Neural cell (in vitro differentiated cells): ENCODE results near the gene NFE2L2. TPM values are rescaled to one million over a fixed set of nuclear protein-coding genes. Genes with fewer than 3 reads are reported as not detected.

ENCODE experiments used
- H2AFZ ChIP-seq: fragments of 200-600, 300-800 bp; sonication (generic), shearing (Covaris generic); 2 replicates; pipeline ENCODE4 v1.6.0; 2014; ENCODE audit warnings: low read depth, mild to moderate bottlenecking, antibody characterized with exemption, low read length, moderate library complexity
- H3F3A ChIP-seq: fragments of 200-600 bp; shearing (Covaris generic); 2 replicates; pipeline ENCODE4 v1.6.1; 2016; ENCODE audit warnings: mild to moderate bottlenecking, moderate library complexity, mixed read lengths, antibody characterized with exemption, low read length; ENCODE audit not compliant: insufficient read depth, poor library complexity, severe bottlenecking
- H3K27ac ChIP-seq: fragments of 200-600, 300-800 bp; sonication (generic), shearing (Covaris generic); 2 replicates; pipeline ENCODE4 v1.5.1; 2014; ENCODE audit warnings: mild to moderate bottlenecking, low read length, moderate library complexity
- H3K27me3 ChIP-seq: fragments of 300-800, 200-600 bp; sonication (generic), shearing (Covaris generic); 2 replicates; pipeline ENCODE4 v1.6.0; 2014; ENCODE audit warnings: mild to moderate bottlenecking, low read depth, low read length, moderate library complexity; ENCODE audit not compliant: insufficient read depth
- H3K36me3 ChIP-seq: fragments of 300-800, 200-600 bp; sonication (generic), shearing (Covaris generic); 2 replicates; pipeline ENCODE4 v1.5.1; 2014; ENCODE audit warnings: mild to moderate bottlenecking, antibody characterized with exemption, low read length, moderate library complexity; ENCODE audit not compliant: insufficient read depth
- H3K4me2 ChIP-seq: fragments of 300-800, 200-600 bp; sonication (generic), shearing (Covaris generic); 2 replicates; pipeline ENCODE4 v1.6.0; 2014; ENCODE audit warnings: mild to moderate bottlenecking, low read length
- H3K4me3 ChIP-seq: fragments of 300-800, 200-600 bp; sonication (generic), shearing (Covaris generic); 2 replicates; pipeline ENCODE4 v1.5.1; 2014; ENCODE audit warnings: mild to moderate bottlenecking, low read length, moderate library complexity
- H3K79me2 ChIP-seq: fragments of 200-600 bp; shearing (Covaris generic); replicated peaks from 2 replicates; pipeline ENCODE4 v1.6.0; 2014; ENCODE audit warnings: mild to moderate bottlenecking, low read length, moderate library complexity; ENCODE audit not compliant: insufficient read depth
- H3K9ac ChIP-seq: fragments of 300-800, 200-600 bp; sonication (generic), shearing (Covaris generic); 2 replicates; pipeline ENCODE4 v1.6.1; 2016; ENCODE audit warnings: mild to moderate bottlenecking, low read length, mixed read lengths
- H3K9me2 ChIP-seq: fragments of 200-600 bp; shearing (Covaris generic); 2 replicates; pipeline ENCODE4 v1.6.1; 2016; ENCODE audit warnings: mild to moderate bottlenecking, low read length, mixed read lengths; ENCODE audit not compliant: insufficient read depth
- H3K9me3 ChIP-seq: fragments of 200-600, 300-800 bp; sonication (generic), shearing (Covaris generic); 2 replicates; pipeline ENCODE4 v1.6.1; 2016; ENCODE audit warnings: mild to moderate bottlenecking, mixed run types, low read length, moderate library complexity, mixed read lengths
- H4K20me1 ChIP-seq: fragments of 200-600 bp; shearing (Covaris generic); 2 replicates; pipeline ENCODE4 v1.6.1; 2016; ENCODE audit warnings: mild to moderate bottlenecking, mixed run types; ENCODE audit not compliant: insufficient read depth
- CTCF ChIP-seq: fragments of 450-650 bp; IDR thresholded peaks from 2 replicates; pipeline ENCODE4 v1.5.1; 2014; ENCODE audit warnings: antibody characterized with exemption, mild to moderate bottlenecking, moderate library complexity; ENCODE audit not compliant: poor library complexity, severe bottlenecking
- EP300 ChIP-seq: fragments of 450-650 bp; conservative IDR thresholded peaks from 2 replicates; pipeline ENCODE4 v1.6.1; 2014; ENCODE audit warnings: antibody characterized with exemption, mild to moderate bottlenecking, moderate library complexity; ENCODE audit not compliant: poor library complexity, severe bottlenecking
- EZH2 ChIP-seq: fragments of 200-600, 300-800 bp; shearing (Covaris generic), sonication (generic); IDR thresholded peaks from 2 replicates; pipeline ENCODE4 v1.6.1; 2014; ENCODE audit warnings: antibody characterized with exemption, low read length, borderline replicate concordance, mild to moderate bottlenecking; ENCODE audit not compliant: insufficient read depth, poor library complexity, severe bottlenecking
- MXI1 ChIP-seq: fragments of 450-650 bp; conservative IDR thresholded peaks from 2 replicates; pipeline ENCODE4 v1.6.1; 2014; ENCODE audit warnings: antibody characterized with exemption, mild to moderate bottlenecking; ENCODE audit not compliant: poor library complexity, severe bottlenecking
- POLR2AphosphoS5 ChIP-seq: IDR thresholded peaks from 2 replicates; pipeline ENCODE4 v1.6.1; 2012
- RAD21 ChIP-seq: fragments of 450-650 bp; conservative IDR thresholded peaks from 2 replicates; pipeline ENCODE4 v1.6.1; 2014; ENCODE audit warnings: antibody characterized with exemption, mild to moderate bottlenecking, moderate library complexity
- REST ChIP-seq: IDR thresholded peaks from 2 replicates; pipeline ENCODE4 v1.6.1; 2012; ENCODE audit warnings: borderline replicate concordance
- SMC3 ChIP-seq: fragments of 450-650 bp; conservative IDR thresholded peaks from 2 replicates; pipeline ENCODE4 v1.6.1; 2014; ENCODE audit warnings: antibody characterized with exemption, mild to moderate bottlenecking, moderate library complexity; ENCODE audit not compliant: poor library complexity
- TAF1 ChIP-seq: IDR thresholded peaks from 2 replicates; pipeline ENCODE4 v1.6.1; 2012; ENCODE audit warnings: low read depth
- polyA plus RNA-seq: library from polyadenylated mRNA; depleted of rRNA; stranded (reverse); fragments of >200 nt; gene quantifications from 2 replicates; pipeline ENCODE4 v1.2.3, GENCODE V29; 2014

NFE2L2 gene
- polyA plus RNA-seq, 1 donor from 2014 or later, result 1.4 TPM

- Histone ChIP-seq H3F3A (no peaks in the 10 kb centered on the region), H4K20me1 (no peaks in the 10 kb centered on the region), H3K79me2 (no peaks in the 10 kb centered on the region), H3K4me3 (no peak overlapping the region), H3K9me2 (no peaks in the 10 kb centered on the region), H3K36me3 (no peaks in the 10 kb centered on the region), H3K4me2 (no peak overlapping the region), H2AFZ (no peak overlapping the region), H3K9me3 (no peaks in the 10 kb centered on the region), H3K27me3 (no peaks in the 10 kb centered on the region), H3K9ac (no peak overlapping the region), H3K27ac (no peak overlapping the region)
- TF ChIP-seq TAF1, result no peak
- TF ChIP-seq EZH2, result no peak
- TF ChIP-seq EP300, result no peak
- TF ChIP-seq RAD21, result no peak
- no peak for TF ChIP-seq SMC3
- no peak for TF ChIP-seq POLR2AphosphoS5
- TF ChIP-seq MXI1, result no peak
Measured at GRCh38 chr2:177239053-177239452, 25.5 kb downstream of the NFE2L2 start.

GRCh38 chr2:177237932-177238331 is 26.6 kb downstream of the NFE2L2 start:
- Histone ChIP-seq H3K79me2 (no peaks in the 10 kb centered on the region), H3K9ac (no peak overlapping the region), H3K27me3 (no peaks in the 10 kb centered on the region), H3K4me3 (no peak overlapping the region), H3K36me3 (no peaks in the 10 kb centered on the region), H4K20me1 (no peaks in the 10 kb centered on the region), H3K27ac (no peak overlapping the region), H3K4me2 (no peak overlapping the region), H3F3A (no peaks in the 10 kb centered on the region), H3K9me2 (no peaks in the 10 kb centered on the region), H2AFZ (no peak overlapping the region), H3K9me3 (no peaks in the 10 kb centered on the region)
- TF ChIP-seq REST (no peak), TAF1 (no peak), POLR2AphosphoS5 (no peak), EZH2 (no peak), RAD21 (no peak), MXI1 (no peak), EP300 (no peak), CTCF (no peak), SMC3 (no peak)
